H9 (cell line): ENCODE data around the gene STK32B. TPM values are rescaled to one million over a fixed set of nuclear protein-coding genes. Genes with fewer than 3 reads are reported as not detected.

ENCODE experiments used
- DNase-seq: peaks from one replicate; pipeline ENCODE4 v3.0.0-alpha.2; 2017
- H2AFZ ChIP-seq: one replicate; pipeline ENCODE4 v1.6.1; 2013; ENCODE audit warnings: mild to moderate bottlenecking, low read length, control low read depth, moderate library complexity
- H2AK5ac ChIP-seq: 2 replicates; pipeline ENCODE4 v1.6.1; 2013; ENCODE audit warnings: low read length, control low read depth, mixed read lengths; ENCODE audit not compliant: insufficient read length
- H2BK120ac ChIP-seq: one replicate; pipeline ENCODE4 v1.6.1; 2013; ENCODE audit warnings: low read depth, mild to moderate bottlenecking, low read length, control low read depth, inconsistent platforms; ENCODE audit not compliant: poor library complexity, severe bottlenecking
- H2BK12ac ChIP-seq: 2 replicates; pipeline ENCODE4 v1.6.1; 2013; ENCODE audit warnings: low read length, control low read depth, mixed read lengths, low read depth; ENCODE audit not compliant: insufficient read length
- H2BK15ac ChIP-seq: 2 replicates; pipeline ENCODE4 v1.6.1; 2013; ENCODE audit warnings: low read depth, low read length, control low read depth
- H2BK20ac ChIP-seq: one replicate; pipeline ENCODE4 v1.6.1; 2013; ENCODE audit warnings: low read depth, mild to moderate bottlenecking, low read length, control low read depth, inconsistent platforms; ENCODE audit not compliant: poor library complexity, severe bottlenecking
- H2BK5ac ChIP-seq: 2 replicates; pipeline ENCODE4 v1.6.1; 2013; ENCODE audit warnings: low read length, control low read depth, mixed read lengths; ENCODE audit not compliant: insufficient read length
- H3K14ac ChIP-seq: 2 replicates; pipeline ENCODE4 v1.6.1; 2013; ENCODE audit warnings: low read length, control low read depth; ENCODE audit not compliant: insufficient read depth
- H3K18ac ChIP-seq: 2 replicates; pipeline ENCODE4 v1.6.1; 2013; ENCODE audit warnings: low read depth, mild to moderate bottlenecking, mixed read lengths, low read length, control low read depth; ENCODE audit not compliant: insufficient read length
- H3K23ac ChIP-seq: 2 replicates; pipeline ENCODE4 v1.6.1; 2013; ENCODE audit warnings: low read length, control low read depth, mixed read lengths, low read depth; ENCODE audit not compliant: insufficient read length
- H3K23me2 ChIP-seq: 2 replicates; pipeline ENCODE4 v1.6.1; 2013; ENCODE audit warnings: low read depth, mild to moderate bottlenecking, mixed read lengths, low read length, control low read depth; ENCODE audit not compliant: insufficient read length, poor library complexity, severe bottlenecking
- H3K27ac ChIP-seq: 2 replicates; pipeline ENCODE4 v1.5.1; 2013; ENCODE audit warnings: low read length, control low read depth, mixed read lengths, low read depth; ENCODE audit not compliant: insufficient read length
- H3K27me3 ChIP-seq: 2 replicates; pipeline ENCODE4 v1.6.1; 2013; ENCODE audit warnings: low read length, control low read depth, inconsistent platforms; ENCODE audit not compliant: insufficient read depth
- H3K4ac ChIP-seq: 2 replicates; pipeline ENCODE4 v1.6.1; 2013; ENCODE audit warnings: low read depth, mild to moderate bottlenecking, control low read depth, inconsistent platforms, low read length, moderate library complexity
- H3K4me1 ChIP-seq: 2 replicates; pipeline ENCODE4 v1.6.1; 2013; ENCODE audit warnings: low read length, control low read depth, inconsistent platforms; ENCODE audit not compliant: insufficient read depth
- H3K4me2 ChIP-seq: 2 replicates; pipeline ENCODE4 v1.6.1; 2013; ENCODE audit warnings: low read length, control low read depth, mixed read lengths; ENCODE audit not compliant: insufficient read length, insufficient read depth
- H3K56ac ChIP-seq: 2 replicates; pipeline ENCODE4 v1.6.1; 2013; ENCODE audit warnings: low read depth, mild to moderate bottlenecking, mixed read lengths, low read length, control low read depth; ENCODE audit not compliant: insufficient read length
- H3K79me1 ChIP-seq: 2 replicates; pipeline ENCODE4 v1.6.1; 2013; ENCODE audit warnings: low read depth, mild to moderate bottlenecking, moderate library complexity, low read length, control low read depth, inconsistent platforms; ENCODE audit not compliant: insufficient read depth, poor library complexity, severe bottlenecking
- H3K79me2 ChIP-seq: 2 replicates; pipeline ENCODE4 v1.6.1; 2013; ENCODE audit warnings: low read length, control low read depth, inconsistent platforms; ENCODE audit not compliant: insufficient read depth
- H3K9ac ChIP-seq: 2 replicates; pipeline ENCODE4 v1.6.1; 2013; ENCODE audit warnings: low read length, control low read depth, mixed read lengths; ENCODE audit not compliant: insufficient read length; ENCODE audit errors: extremely low read depth
- H3K9me3 ChIP-seq: one replicate; pipeline ENCODE4 v1.6.1; 2013; ENCODE audit warnings: low read depth, low read length, inconsistent platforms; ENCODE audit not compliant: control insufficient read depth
- H3T11ph ChIP-seq: one replicate; pipeline ENCODE4 v1.6.1; 2013; ENCODE audit warnings: mild to moderate bottlenecking, low read length, control low read depth, inconsistent platforms
- H4K20me1 ChIP-seq: one replicate; pipeline ENCODE4 v1.6.1; 2013; ENCODE audit not compliant: control insufficient read depth, insufficient read length, insufficient read depth
- H4K5ac ChIP-seq: 2 replicates; pipeline ENCODE4 v1.6.1; 2013; ENCODE audit warnings: low read depth, mild to moderate bottlenecking, mixed read lengths, low read length, control low read depth; ENCODE audit not compliant: insufficient read length
- H4K8ac ChIP-seq: replicated peaks from 2 replicates; pipeline ENCODE4 v1.6.1; 2013; ENCODE audit warnings: low read length, control low read depth, mixed read lengths, low read depth; ENCODE audit not compliant: insufficient read length
- H4K91ac ChIP-seq: 2 replicates; pipeline ENCODE4 v1.6.1; 2013; ENCODE audit warnings: low read depth, mild to moderate bottlenecking, moderate library complexity, mixed read lengths, low read length, control low read depth; ENCODE audit not compliant: insufficient read length
- H3K27ac Mint-ChIP-seq, 3 experiments: 2 replicates in 2 of 3; 3 replicates in 1 of 3; pipeline ENCODE4 v1.8.0; 2020 to 2021; ENCODE audit warnings: mixed read lengths in 3 of 3, mild to moderate bottlenecking in 1 of 3, moderate library complexity in 1 of 3
- H3K27me3 Mint-ChIP-seq: 2 replicates; pipeline ENCODE4 v1.8.0; 2021; ENCODE audit warnings: low read depth, mild to moderate bottlenecking, moderate library complexity, mixed read lengths
- H3K36me3 Mint-ChIP-seq, 3 experiments: 2 replicates in 2 of 3; 3 replicates in 1 of 3; pipeline ENCODE4 v1.8.0; 2020 to 2021; ENCODE audit warnings: low read depth in 3 of 3, mixed read lengths in 3 of 3; ENCODE audit not compliant: insufficient read depth in 1 of 3
- H3K4me1 Mint-ChIP-seq, 2 experiments: 2 replicates each; pipeline ENCODE4 v1.8.0; 2020; ENCODE audit warnings: mixed read lengths in 2 of 2
- H3K4me3 Mint-ChIP-seq, 2 experiments: 2 replicates in 1 of 2; 3 replicates in 1 of 2; pipeline ENCODE4 v1.8.0; 2020 to 2021; ENCODE audit warnings: mild to moderate bottlenecking in 2 of 2, mixed read lengths in 2 of 2, moderate library complexity in 1 of 2
- H3K9me3 Mint-ChIP-seq, 2 experiments: 2 replicates in 1 of 2; 3 replicates in 1 of 2; pipeline ENCODE4 v1.8.0; 2020; ENCODE audit warnings: mild to moderate bottlenecking in 2 of 2, mixed read lengths in 2 of 2, moderate library complexity in 1 of 2
- total RNA-seq: library from RNA; stranded (reverse); gene quantifications from 2 replicates; pipeline ENCODE4 v1.2.1, GENCODE V29; 2021
- TF ChIP-seq, protein P1 (sequence below): fragments of 200-600 bp; sonication (generic); conservative IDR thresholded peaks from 3 replicates; pipeline ENCODE4 v1.8.0; 2021; ENCODE audit warnings: antibody characterized with exemption, mild to moderate bottlenecking

Gene STK32B
- total RNA-seq, 1 experiment from 2014 or later = 1.0 TPM

DNA sequence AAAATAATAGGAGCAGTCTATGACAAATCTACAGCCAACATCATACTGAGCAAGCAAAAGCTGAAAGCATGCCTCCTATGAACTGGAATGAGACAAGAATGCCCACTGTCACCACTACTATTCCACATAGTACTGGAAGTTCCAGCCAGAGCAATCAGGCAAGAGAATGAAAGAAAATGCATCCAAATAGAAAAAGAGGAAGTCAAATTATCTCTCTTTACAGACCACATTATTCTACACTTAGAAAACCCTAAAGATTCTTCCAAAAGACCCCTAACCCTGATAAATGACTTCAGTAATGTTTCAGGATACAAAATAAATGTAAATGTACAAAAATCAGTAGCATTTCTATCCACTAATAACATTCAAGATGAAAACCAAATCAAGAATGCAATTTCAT lies 249.0 kb downstream of the STK32B start:
- Histone ChIP-seq H3T11ph (no peak overlapping the region), H2BK5ac (no peak overlapping the region), H3K23me2 (no peaks in the 10 kb centered on the region), H4K5ac (no peak overlapping the region), H3K4me1 (no peaks in the 10 kb centered on the region), H3K9ac (no peak overlapping the region), H3K27me3 (no peaks in the 10 kb centered on the region), H3K79me1 (no peaks in the 10 kb centered on the region), H3K9me3 (no peaks in the 10 kb centered on the region), H3K14ac (no peak overlapping the region), H4K20me1 (no peaks in the 10 kb centered on the region), H3K79me2 (no peaks in the 10 kb centered on the region), H3K4me2 (no peak overlapping the region), H3K27ac (no peak overlapping the region), H2BK20ac (no peak overlapping the region), H3K18ac (no peak overlapping the region), H2AFZ (no peak overlapping the region), H4K8ac (no peak overlapping the region), H2BK12ac (no peak overlapping the region), H2BK15ac (no peak overlapping the region), H4K91ac (no peak overlapping the region), H2BK120ac (no peak overlapping the region), H2AK5ac (no peak overlapping the region), H3K56ac (no peak overlapping the region), H3K23ac (no peak overlapping the region), H3K4ac (no peak overlapping the region)
- H3K4me3 Mint-ChIP-seq = no peak overlapping the region
- TF ChIP-seq, protein P1, sequence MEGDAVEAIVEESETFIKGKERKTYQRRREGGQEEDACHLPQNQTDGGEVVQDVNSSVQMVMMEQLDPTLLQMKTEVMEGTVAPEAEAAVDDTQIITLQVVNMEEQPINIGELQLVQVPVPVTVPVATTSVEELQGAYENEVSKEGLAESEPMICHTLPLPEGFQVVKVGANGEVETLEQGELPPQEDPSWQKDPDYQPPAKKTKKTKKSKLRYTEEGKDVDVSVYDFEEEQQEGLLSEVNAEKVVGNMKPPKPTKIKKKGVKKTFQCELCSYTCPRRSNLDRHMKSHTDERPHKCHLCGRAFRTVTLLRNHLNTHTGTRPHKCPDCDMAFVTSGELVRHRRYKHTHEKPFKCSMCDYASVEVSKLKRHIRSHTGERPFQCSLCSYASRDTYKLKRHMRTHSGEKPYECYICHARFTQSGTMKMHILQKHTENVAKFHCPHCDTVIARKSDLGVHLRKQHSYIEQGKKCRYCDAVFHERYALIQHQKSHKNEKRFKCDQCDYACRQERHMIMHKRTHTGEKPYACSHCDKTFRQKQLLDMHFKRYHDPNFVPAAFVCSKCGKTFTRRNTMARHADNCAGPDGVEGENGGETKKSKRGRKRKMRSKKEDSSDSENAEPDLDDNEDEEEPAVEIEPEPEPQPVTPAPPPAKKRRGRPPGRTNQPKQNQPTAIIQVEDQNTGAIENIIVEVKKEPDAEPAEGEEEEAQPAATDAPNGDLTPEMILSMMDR = no peak
- no peak for DNase-seq
- H3K27ac Mint-ChIP-seq = no peak overlapping the region
- no peaks in the 10 kb centered on the region for H3K4me1 Mint-ChIP-seq
- H3K9me3 Mint-ChIP-seq = no peaks in the 10 kb centered on the region; a peak in 1 of 5 replicates
- no peaks in the 10 kb centered on the region for H3K36me3 Mint-ChIP-seq
- peaks cover 15% of the 10 kb centered on the region for H3K27me3 Mint-ChIP-seq
